Upper lobe of left lung (tissue), 4 donors: Measurements from ENCODE around the gene MTMR8.

Source experiments
- EP300 ChIP-seq, 4 donors: sonication (generic); formaldehyde crosslinking; IDR thresholded peaks; one replicate each; pipeline ENCODE4 v1.5.1; 2017; ENCODE audit warnings: antibody characterized with exemption in 4 of 4, control low read depth in 2 of 4
- POLR2A ChIP-seq, 4 donors: fragments of 450-650 bp; IDR thresholded peaks; one replicate each; pipeline ENCODE4 v1.5.1; 2016 to 2017; ENCODE audit warnings: antibody characterized with exemption in 4 of 4, mild to moderate bottlenecking in 2 of 4
- POLR2AphosphoS5 ChIP-seq, 2 donors: sonication (generic); formaldehyde crosslinking; IDR thresholded peaks; one replicate each; pipeline ENCODE4 v1.5.1; 2017; ENCODE audit warnings: antibody characterized with exemption in 2 of 2
- TF ChIP-seq, protein P1 (sequence below), 6 experiments: fragments of 450-650 bp in 4 of 6; fragments of 200-600 bp in 2 of 6; sonication (generic) in 2 of 6; IDR thresholded peaks; one replicate each; pipeline ENCODE4 v1.5.1; 2016 to 2019; ENCODE audit warnings: antibody characterized with exemption in 6 of 6

DNA sequence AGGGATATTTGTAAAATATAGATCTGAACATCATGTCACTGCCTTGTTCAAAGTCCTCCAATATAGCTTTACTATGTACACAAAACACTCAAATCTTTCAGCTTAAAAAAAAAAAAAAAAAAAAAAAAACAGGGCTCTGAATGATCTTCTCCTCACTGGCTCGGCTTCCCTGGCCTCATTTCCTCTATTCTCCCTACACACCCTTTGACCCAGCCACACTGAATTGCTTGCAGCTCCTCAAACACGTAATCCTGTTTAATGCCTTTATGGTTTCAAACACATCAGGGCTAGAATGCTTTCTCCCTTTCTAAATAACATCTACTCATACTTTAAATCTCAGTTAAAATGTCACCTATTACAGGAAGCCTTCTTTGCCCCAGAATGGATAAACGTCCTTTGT lies 60.8 kb downstream of the MTMR8 start:
- TF ChIP-seq, protein P1, sequence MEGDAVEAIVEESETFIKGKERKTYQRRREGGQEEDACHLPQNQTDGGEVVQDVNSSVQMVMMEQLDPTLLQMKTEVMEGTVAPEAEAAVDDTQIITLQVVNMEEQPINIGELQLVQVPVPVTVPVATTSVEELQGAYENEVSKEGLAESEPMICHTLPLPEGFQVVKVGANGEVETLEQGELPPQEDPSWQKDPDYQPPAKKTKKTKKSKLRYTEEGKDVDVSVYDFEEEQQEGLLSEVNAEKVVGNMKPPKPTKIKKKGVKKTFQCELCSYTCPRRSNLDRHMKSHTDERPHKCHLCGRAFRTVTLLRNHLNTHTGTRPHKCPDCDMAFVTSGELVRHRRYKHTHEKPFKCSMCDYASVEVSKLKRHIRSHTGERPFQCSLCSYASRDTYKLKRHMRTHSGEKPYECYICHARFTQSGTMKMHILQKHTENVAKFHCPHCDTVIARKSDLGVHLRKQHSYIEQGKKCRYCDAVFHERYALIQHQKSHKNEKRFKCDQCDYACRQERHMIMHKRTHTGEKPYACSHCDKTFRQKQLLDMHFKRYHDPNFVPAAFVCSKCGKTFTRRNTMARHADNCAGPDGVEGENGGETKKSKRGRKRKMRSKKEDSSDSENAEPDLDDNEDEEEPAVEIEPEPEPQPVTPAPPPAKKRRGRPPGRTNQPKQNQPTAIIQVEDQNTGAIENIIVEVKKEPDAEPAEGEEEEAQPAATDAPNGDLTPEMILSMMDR (IDR thresholded peaks at IDR 0.05): no peak
- TF ChIP-seq POLR2A (IDR thresholded peaks at IDR 0.05) (no peak), EP300 (IDR thresholded peaks at IDR 0.05) (no peak), POLR2AphosphoS5 (IDR thresholded peaks at IDR 0.05) (no peak)
